Naive thymus-derived CD8-positive, alpha-beta T cell (primary cell): ENCODE data around the gene SLC1A2. TPM values are rescaled to one million over a fixed set of nuclear protein-coding genes. Genes with fewer than 3 reads are reported as not detected.

Source experiments
- ATAC-seq, 2 donors: fragments of 150-1000 bp; cut with Tn5 transposase in 1 of 2; sonication (Bioruptor Pico), chemical (Tn5 transposase) in 1 of 2; 1 replicate in 1 of 2; 2 replicates in 1 of 2; pipeline ENCODE4 v1.10.0; 2021; ENCODE audit warnings: mild to moderate bottlenecking in 2 of 2, moderate library complexity in 2 of 2
- POLR2A ChIA-PET: fragments of 350-600 bp; sonication (Branson Sonifier 250); formaldehyde crosslinking; loops from one replicate; lab custom pipeline; 2021; ENCODE audit warnings: antibody characterized with exemption; lab: Charles Lee
- DNase-seq, 10 donors: peaks; one replicate each; pipeline versions ENCODE4 v3.0.0 to v3.0.0-alpha.2; 2020 to 2022
- H3K27ac Mint-ChIP-seq, 10 donors: one replicate each; pipeline ENCODE4 v1.8.0; 2020 to 2022; ENCODE audit warnings: mild to moderate bottlenecking in 10 of 10, mixed read lengths in 10 of 10, moderate library complexity in 4 of 10, inconsistent platforms in 1 of 10
- H3K27me3 Mint-ChIP-seq, 5 donors: one replicate each; pipeline ENCODE4 v1.8.0; 2021 to 2022; ENCODE audit warnings: mixed read lengths in 5 of 5
- H3K36me3 Mint-ChIP-seq, 3 donors: one replicate each; pipeline ENCODE4 v1.8.0; 2020 to 2022; ENCODE audit warnings: mixed read lengths in 3 of 3, mild to moderate bottlenecking in 2 of 3, inconsistent platforms in 1 of 3
- H3K4me1 Mint-ChIP-seq, 4 donors: one replicate each; pipeline ENCODE4 v1.8.0; 2021 to 2022; ENCODE audit warnings: mixed read lengths in 4 of 4
- H3K4me3 Mint-ChIP-seq, 10 donors: one replicate each; pipeline ENCODE4 v1.8.0; 2020 to 2022; ENCODE audit warnings: mild to moderate bottlenecking in 10 of 10, mixed read lengths in 10 of 10, moderate library complexity in 6 of 10, inconsistent platforms in 1 of 10
- H3K9me3 Mint-ChIP-seq, 9 donors: one replicate each; pipeline ENCODE4 v1.8.0; 2020 to 2022; ENCODE audit warnings: mixed read lengths in 9 of 9, mild to moderate bottlenecking in 3 of 9, inconsistent platforms in 1 of 9, moderate library complexity in 1 of 9
- polyA plus RNA-seq, 3 donors: library from polyadenylated mRNA; unstranded; fragments of 300-500 nt; fragmentation: Illumina TruSeq; gene quantifications; one replicate each; pipeline ENCODE4 v1.2.3, GENCODE V29; 2021
- total RNA-seq, 8 experiments: library from RNA in 2 of 8; stranded (reverse) in 2 of 8; gene quantifications; one replicate each; pipeline ENCODE4 v1.2.3 and lab custom pipeline; 2021 to 2026

SLC1A2 gene
- total and polyA plus RNA-seq, 5 experiments from 2014 or later = 0.07 to 0.44 TPM; not detected in 3

GRCh38 chr11:35265755-35266454 is 153.5 kb downstream of the SLC1A2 start:
- H3K27ac Mint-ChIP-seq = peak overlapping the region in 5 of 10 donors; percentile 4 to 32 (median 11)
- H3K27me3 Mint-ChIP-seq = no peaks in the 10 kb centered on the region
- H3K9me3 Mint-ChIP-seq = peaks cover 0 to 3% (median 0%) of the 10 kb centered on the region in 9 donors
- no peaks in the 10 kb centered on the region for H3K36me3 Mint-ChIP-seq
- POLR2A ChIA-PET = interaction anchor here (0.6 kb wide), 1 partner anchor 1159 kb away, joined by 6 read pairs; no protein-coding TSS in a partner anchor
- H3K4me1 Mint-ChIP-seq = peaks cover 1 to 16% (median 10%) of the 10 kb centered on the region in 4 donors
- no peak overlapping the region for H3K4me3 Mint-ChIP-seq
- ATAC-seq = no peak
- DNase-seq = no peak

- no peak overlapping the region for H3K4me3 Mint-ChIP-seq
- POLR2A ChIA-PET = interaction anchor here (1.6 kb wide), 1 partner anchor 9 kb away, joined by 3 read pairs; no protein-coding TSS in a partner anchor
- ATAC-seq = no peak
- DNase-seq = no peak
- no peak overlapping the region for H3K27ac Mint-ChIP-seq
- H3K36me3 Mint-ChIP-seq = no peaks in the 10 kb centered on the region
- H3K4me1 Mint-ChIP-seq = peaks cover 0 to 23% (median 14%) of the 10 kb centered on the region in 4 donors
- no peaks in the 10 kb centered on the region for H3K27me3 Mint-ChIP-seq
- H3K9me3 Mint-ChIP-seq = peaks cover 0 to 3% (median 0%) of the 10 kb centered on the region in 9 donors
These were observed 156.6 kb downstream of the SLC1A2 start for GRCh38 chr11:35262735-35263134.

GRCh38 chr11:35262056-35262455 is 157.3 kb downstream of the SLC1A2 start:
- POLR2A ChIA-PET = no interaction called here
- DNase-seq = no peak
- no peak overlapping the region for H3K27ac Mint-ChIP-seq
- ATAC-seq = no peak
- H3K4me1 Mint-ChIP-seq = peaks cover 5 to 30% (median 19%) of the 10 kb centered on the region in 4 donors
- H3K9me3 Mint-ChIP-seq = peaks cover 0 to 3% (median 0%) of the 10 kb centered on the region in 9 donors
- H3K4me3 Mint-ChIP-seq = no peak overlapping the region
- H3K36me3 Mint-ChIP-seq = no peaks in the 10 kb centered on the region
- H3K27me3 Mint-ChIP-seq = no peaks in the 10 kb centered on the region

- H3K36me3 Mint-ChIP-seq = no peaks in the 10 kb centered on the region
- POLR2A ChIA-PET = interaction anchor here (0.8 kb wide), 1 partner anchor 19 kb away, joined by 3 read pairs; no protein-coding TSS in a partner anchor
These were observed 158.2 kb downstream of the SLC1A2 start for GRCh38 chr11:35261197-35261596.

GRCh38 chr11:35260342-35260985 is 158.9 kb downstream of the SLC1A2 start:
- Mint-ChIP-seq H3K4me1 (peaks cover 11 to 33% (median 26%) of the 10 kb centered on the region in 4 donors), H3K4me3 (no peak overlapping the region), H3K27ac (no peak overlapping the region), H3K27me3 (no peaks in the 10 kb centered on the region), H3K36me3 (no peaks in the 10 kb centered on the region), H3K9me3 (no peaks in the 10 kb centered on the region)
- DNase-seq = no peak
- POLR2A ChIA-PET = interaction anchor here (0.8 kb wide), 1 partner anchor 18 kb away, joined by 3 read pairs; no protein-coding TSS in a partner anchor
- ATAC-seq = no peak

More at GRCh38 chr11:35261197-35261596, 158.2 kb downstream of the SLC1A2 start:
- Mint-ChIP-seq H3K4me1 (peaks cover 8 to 31% (median 23%) of the 10 kb centered on the region in 4 donors), H3K4me3 (no peak overlapping the region), H3K27me3 (no peaks in the 10 kb centered on the region), H3K27ac (no peak overlapping the region), H3K9me3 (peaks cover 0 to 2% (median 0%) of the 10 kb centered on the region in 9 donors)
- no peak for DNase-seq
- ATAC-seq = no peak

- no peak overlapping the region for H3K4me3 Mint-ChIP-seq
- DNase-seq (no peak), ATAC-seq (no peak)
- POLR2A ChIA-PET = no interaction called here
- no peaks in the 10 kb centered on the region for H3K9me3 Mint-ChIP-seq
- no peaks in the 10 kb centered on the region for H3K27me3 Mint-ChIP-seq
- peaks cover 14 to 35% (median 30%) of the 10 kb centered on the region in 4 donors for H3K4me1 Mint-ChIP-seq
- no peaks in the 10 kb centered on the region for H3K36me3 Mint-ChIP-seq
- no peak overlapping the region for H3K27ac Mint-ChIP-seq
These were observed 159.8 kb downstream of the SLC1A2 start for GRCh38 chr11:35259529-35259928.

- POLR2A ChIA-PET = interaction anchor here (1.0 to 3.4 kb wide), 4 partner anchors 10 to 130 kb away, joined by 3 to 26 read pairs (median 4); no protein-coding TSS in a partner anchor
- peak; percentile 97 to 98 for ATAC-seq
- Mint-ChIP-seq H3K36me3 (no peaks in the 10 kb centered on the region), H3K4me1 (peaks cover 14 to 46% (median 31%) of the 10 kb centered on the region in 4 donors), H3K27ac (peak overlapping the region; percentile 86 to 95 (median 91)), H3K27me3 (no peaks in the 10 kb centered on the region), H3K4me3 (peak overlapping the region in 8 of 10 donors; percentile 48 to 75 (median 69)), H3K9me3 (no peaks in the 10 kb centered on the region)
- peak in 4 of 10 donors; percentile 16 to 42 (median 38) for DNase-seq
These were observed 162.1 kb downstream of the SLC1A2 start for GRCh38 chr11:35257281-35257680.

- Mint-ChIP-seq H3K4me1 (peaks cover 18 to 55% (median 37%) of the 10 kb centered on the region in 4 donors), H3K4me3 (peak overlapping the region in 7 of 10 donors; percentile 4 to 75 (median 22)), H3K27me3 (no peaks in the 10 kb centered on the region), H3K27ac (peak overlapping the region; percentile 25 to 95 (median 88)), H3K9me3 (no peaks in the 10 kb centered on the region), H3K36me3 (no peaks in the 10 kb centered on the region)
- POLR2A ChIA-PET = interaction anchor here (3.4 kb wide), 1 partner anchor 9 kb away, joined by 26 read pairs; no protein-coding TSS in a partner anchor
- DNase-seq (no peak), ATAC-seq (no peak)
These were observed 163.1 kb downstream of the SLC1A2 start for GRCh38 chr11:35256296-35256695.

GRCh38 chr11:35255514-35255913 is 163.8 kb downstream of the SLC1A2 start:
- ATAC-seq (no peak), DNase-seq (no peak)
- H3K27ac Mint-ChIP-seq = peak overlapping the region in 4 of 10 donors; percentile 2 to 95 (median 90)
- peaks cover 0 to 4% (median 0%) of the 10 kb centered on the region in 9 donors for H3K9me3 Mint-ChIP-seq
- POLR2A ChIA-PET = interaction anchor here (3.4 kb wide), 1 partner anchor 9 kb away, joined by 26 read pairs; no protein-coding TSS in a partner anchor
- no peak overlapping the region for H3K4me3 Mint-ChIP-seq
- H3K36me3 Mint-ChIP-seq = no peaks in the 10 kb centered on the region
- peaks cover 18 to 55% (median 39%) of the 10 kb centered on the region in 4 donors for H3K4me1 Mint-ChIP-seq
- H3K27me3 Mint-ChIP-seq = no peaks in the 10 kb centered on the region

- peaks cover 0 to 20% (median 10%) of the 10 kb centered on the region in 9 donors for H3K9me3 Mint-ChIP-seq
- POLR2A ChIA-PET = no interaction called here
- H3K4me3 Mint-ChIP-seq = no peak overlapping the region
- DNase-seq = no peak
- H3K4me1 Mint-ChIP-seq = peaks cover 18 to 65% (median 48%) of the 10 kb centered on the region in 4 donors
- peaks cover 0 to 10% (median 0%) of the 10 kb centered on the region in 3 donors for H3K36me3 Mint-ChIP-seq
- no peaks in the 10 kb centered on the region for H3K27me3 Mint-ChIP-seq
- ATAC-seq = no peak
- H3K27ac Mint-ChIP-seq = peak overlapping the region in 2 of 10 donors; percentile 21 to 53
These were observed 166.1 kb downstream of the SLC1A2 start for GRCh38 chr11:35253237-35253636.

GRCh38 chr11:35250621-35251020 is 168.7 kb downstream of the SLC1A2 start:
- H3K4me3 Mint-ChIP-seq = no peak overlapping the region
- POLR2A ChIA-PET = no interaction called here

GRCh38 chr11:35250192-35250591 is 169.2 kb downstream of the SLC1A2 start:
- H3K4me3 Mint-ChIP-seq = no peak overlapping the region

More at GRCh38 chr11:35250621-35251020, 168.7 kb downstream of the SLC1A2 start:
- peaks cover 18 to 66% (median 49%) of the 10 kb centered on the region in 4 donors for H3K4me1 Mint-ChIP-seq
- peak overlapping the region in 8 of 10 donors; percentile 15 to 99 (median 68) for H3K27ac Mint-ChIP-seq
- DNase-seq = no peak
- H3K9me3 Mint-ChIP-seq = peaks cover 0 to 28% (median 11%) of the 10 kb centered on the region in 9 donors
- H3K27me3 Mint-ChIP-seq = no peaks in the 10 kb centered on the region
- H3K36me3 Mint-ChIP-seq = peaks cover 0 to 10% (median 2%) of the 10 kb centered on the region in 3 donors
- no peak for ATAC-seq

More at GRCh38 chr11:35250192-35250591, 169.2 kb downstream of the SLC1A2 start:
- no peak for DNase-seq
- Mint-ChIP-seq H3K36me3 (peaks cover 0 to 10% (median 2%) of the 10 kb centered on the region in 3 donors), H3K9me3 (peaks cover 0 to 28% (median 11%) of the 10 kb centered on the region in 9 donors), H3K27me3 (no peaks in the 10 kb centered on the region), H3K27ac (peak overlapping the region in 8 of 10 donors; percentile 22 to 99 (median 72)), H3K4me1 (peaks cover 18 to 66% (median 50%) of the 10 kb centered on the region in 4 donors)
- POLR2A ChIA-PET = no interaction called here
- ATAC-seq = no peak
